IMR-90 (cell line): Measurements from ENCODE around the gene TTC39B. TPM values are rescaled to one million over a fixed set of nuclear protein-coding genes. Genes with fewer than 3 reads are reported as not detected.

Experiments
- ATAC-seq: fragments of 200-7000 bp; cut with Tn5 transposase; 2 replicates; pipeline ENCODE4 v1.9.1; 2020; ENCODE audit warnings: low read depth, mild to moderate bottlenecking, moderate library complexity
- BruUV-seq: library from RNA; stranded (reverse); fragments of 400-500 nt; replicated peaks from 2 replicates; lab custom pipeline; 2021; lab: Mats Ljungman, UMichigan
- CTCF ChIA-PET: fragments of 300-600 bp; formaldehyde crosslinking; extraction: SDS; loops from one replicate; lab custom pipeline; 2021; ENCODE audit warnings: antibody characterized with exemption; lab: Yijun Ruan, JAX
- POLR2A ChIA-PET: fragments of 300-600 bp; sonication (Branson Sonifier 250); formaldehyde crosslinking; loops from one replicate; lab custom pipeline; 2022; ENCODE audit warnings: antibody characterized with exemption; ENCODE audit not compliant: unreplicated experiment; lab: Charles Lee
- DNase-seq: peaks from one replicate; pipeline ENCODE4 v3.0.0; 2013
- H2AFZ ChIP-seq: replicated peaks from 2 replicates; pipeline ENCODE3; 2013; ENCODE audit warnings: low read length, mild to moderate bottlenecking; ENCODE audit not compliant: poor library complexity
- H2AK5ac ChIP-seq: 2 replicates; pipeline ENCODE4 v1.6.1; 2013; ENCODE audit warnings: low read depth, low read length, inconsistent platforms
- H2AK9ac ChIP-seq: replicated peaks from 2 replicates; pipeline ENCODE3; 2013; ENCODE audit warnings: mild to moderate bottlenecking, low read depth, low read length, moderate library complexity; ENCODE audit not compliant: poor library complexity
- H2BK120ac ChIP-seq: 2 replicates; pipeline ENCODE4 v1.6.1; 2013; ENCODE audit warnings: low read depth, low read length, inconsistent platforms
- H2BK15ac ChIP-seq: 3 replicates; pipeline ENCODE4 v1.6.1; 2013; ENCODE audit warnings: low read depth, low read length, inconsistent platforms
- H2BK20ac ChIP-seq: 2 replicates; pipeline ENCODE4 v1.6.1; 2013; ENCODE audit warnings: low read depth, mild to moderate bottlenecking, inconsistent platforms, low read length, moderate library complexity
- H2BK5ac ChIP-seq: 2 replicates; pipeline ENCODE4 v1.6.1; 2013; ENCODE audit warnings: mild to moderate bottlenecking, low read depth, low read length, inconsistent platforms; ENCODE audit not compliant: poor library complexity, severe bottlenecking
- H3K14ac ChIP-seq: replicated peaks from 2 replicates; pipeline ENCODE4 v1.6.1; 2013; ENCODE audit warnings: low read depth, low read length, inconsistent platforms
- H3K18ac ChIP-seq: 2 replicates; pipeline ENCODE4 v1.6.1; 2013; ENCODE audit warnings: low read depth, low read length, control low read depth
- H3K23ac ChIP-seq: 2 replicates; pipeline ENCODE4 v1.6.1; 2013; ENCODE audit warnings: low read depth, low read length, inconsistent platforms
- H3K27ac ChIP-seq: 2 replicates; pipeline ENCODE4 v1.5.1; 2013; ENCODE audit warnings: mild to moderate bottlenecking, control low read depth, low read length; ENCODE audit not compliant: insufficient read depth
- H3K27me3 ChIP-seq: 2 replicates; pipeline ENCODE4 v1.6.1; 2013; ENCODE audit warnings: low read length; ENCODE audit not compliant: control insufficient read depth, insufficient read depth
- H3K36me3 ChIP-seq: 2 replicates; pipeline ENCODE4 v1.6.1; 2013; ENCODE audit warnings: low read length, mixed read lengths; ENCODE audit not compliant: control insufficient read depth, insufficient read depth
- H3K4ac ChIP-seq: 2 replicates; pipeline ENCODE4 v1.6.1; 2013; ENCODE audit warnings: low read depth, low read length, inconsistent platforms
- H3K4me1 ChIP-seq: 2 replicates; pipeline ENCODE4 v1.6.1; 2013; ENCODE audit warnings: low read length, mixed read lengths; ENCODE audit not compliant: control insufficient read depth, insufficient read depth
- H3K4me2 ChIP-seq: 2 replicates; pipeline ENCODE4 v1.6.1; 2013; ENCODE audit warnings: low read depth, mild to moderate bottlenecking, control low read depth, low read length, moderate library complexity
- H3K4me3 ChIP-seq: 2 replicates; pipeline ENCODE4 v1.5.1; 2013; ENCODE audit warnings: low read depth, mild to moderate bottlenecking, control low read depth, low read length, moderate library complexity; ENCODE audit not compliant: insufficient read depth
- H3K56ac ChIP-seq: 2 replicates; pipeline ENCODE4 v1.6.1; 2013; ENCODE audit warnings: low read length, inconsistent platforms; ENCODE audit not compliant: insufficient read depth; ENCODE audit errors: extremely low read depth
- H3K79me1 ChIP-seq, 2 experiments: 2 replicates each; pipeline ENCODE4 v1.6.1; 2013; ENCODE audit warnings: low read length in 2 of 2, inconsistent platforms in 1 of 2, low read depth in 1 of 2
- H3K9ac ChIP-seq: 2 replicates; pipeline ENCODE4 v1.6.1; 2013; ENCODE audit warnings: low read depth, low read length, control low read depth
- H3K9me1 ChIP-seq: 2 replicates; pipeline ENCODE4 v1.6.1; 2013; ENCODE audit warnings: low read length, inconsistent platforms; ENCODE audit not compliant: insufficient read depth
- H3K9me3 ChIP-seq: 2 replicates; pipeline ENCODE4 v1.6.1; 2013; ENCODE audit warnings: low read length; ENCODE audit not compliant: control insufficient read depth, insufficient read depth
- H4K20me1 ChIP-seq: 2 replicates; pipeline ENCODE4 v1.6.1; 2013; ENCODE audit warnings: low read length, inconsistent platforms; ENCODE audit not compliant: insufficient read depth
- H4K5ac ChIP-seq: 2 replicates; pipeline ENCODE4 v1.6.1; 2013; ENCODE audit warnings: mild to moderate bottlenecking, low read depth, low read length, control low read depth
- H4K8ac ChIP-seq, 2 experiments: 2 replicates each; pipeline ENCODE4 v1.6.1; 2013; ENCODE audit warnings: low read depth in 2 of 2, low read length in 2 of 2, control low read depth in 1 of 2, inconsistent platforms in 1 of 2
- H4K91ac ChIP-seq: 2 replicates; pipeline ENCODE4 v1.6.1; 2013; ENCODE audit warnings: low read depth, low read length, inconsistent platforms; ENCODE audit not compliant: insufficient read depth
- CHD1 ChIP-seq: IDR thresholded peaks from 2 replicates; pipeline ENCODE4 v1.6.1; 2012; ENCODE audit warnings: low read depth, low read length, improper control_type of control experiment
- MXI1 ChIP-seq: IDR thresholded peaks from 2 replicates; pipeline ENCODE4 v1.6.1; 2012; ENCODE audit warnings: low read depth, mild to moderate bottlenecking, low read length, moderate library complexity, borderline replicate concordance
- NFE2L2 ChIP-seq: fragments of 150-350 bp; IDR thresholded peaks from 2 replicates; pipeline ENCODE4 v1.6.1; 2016; ENCODE audit warnings: low read depth, mild to moderate bottlenecking, low read length
- RAD21 ChIP-seq: IDR thresholded peaks from 2 replicates; pipeline ENCODE4 v1.6.1; 2012; ENCODE audit warnings: low read length, improper control_type of control experiment
- WGBS, 2 experiments: methylation state at CpG; one replicate each; pipeline versions ENCODE4 v1.1.5 to v1.1.7; 2013; ENCODE audit warnings: missing lambda C conversion rate in 2 of 2; ENCODE audit not compliant: insufficient read length in 1 of 2; ENCODE audit errors: extremely low coverage in 2 of 2; 5-methylcytosine and 5-hydroxymethylcytosine counted together
- dilution Hi-C: fragments of 300-500 bp; cut with HindIII; formaldehyde crosslinking; loops from one replicate; pipeline ENCODE4 v1.14.3; 2018; ENCODE audit warnings: low sequenced_read_pairs; ENCODE audit not compliant: unreplicated experiment
- in situ Hi-C: fragments of 300-500 bp; cut with MboI; formaldehyde crosslinking; loops from 3 replicates; pipeline ENCODE4 v1.14.3; 2019; ENCODE audit warnings: low sequenced_read_pairs, inconsistent platforms, mixed read lengths
- intact Hi-C: fragments of 100-400 bp; cut with micrococcal nuclease; formaldehyde crosslinking; loops from 2 replicates; pipeline ENCODE4 v1.10.0; 2022
- polyA plus RNA-seq, 3 experiments: library from polyadenylated mRNA; depleted of rRNA; stranded (reverse); fragments of >200 nt; gene quantifications; 2 replicates each; pipeline ENCODE4 v1.2.3, GENCODE V29; 2012; ENCODE audit warnings: low replicate concordance in 1 of 3
- total RNA-seq: library from RNA; depleted of rRNA; stranded (reverse); fragments of >200 nt; gene quantifications from 2 replicates; pipeline ENCODE4 v1.2.3, GENCODE V29; 2012

TTC39B gene
- total and polyA plus RNA-seq, 2 of the 4 experiments (the other 2 are of a cell fraction): 2.5 to 12.2 TPM

DNA sequence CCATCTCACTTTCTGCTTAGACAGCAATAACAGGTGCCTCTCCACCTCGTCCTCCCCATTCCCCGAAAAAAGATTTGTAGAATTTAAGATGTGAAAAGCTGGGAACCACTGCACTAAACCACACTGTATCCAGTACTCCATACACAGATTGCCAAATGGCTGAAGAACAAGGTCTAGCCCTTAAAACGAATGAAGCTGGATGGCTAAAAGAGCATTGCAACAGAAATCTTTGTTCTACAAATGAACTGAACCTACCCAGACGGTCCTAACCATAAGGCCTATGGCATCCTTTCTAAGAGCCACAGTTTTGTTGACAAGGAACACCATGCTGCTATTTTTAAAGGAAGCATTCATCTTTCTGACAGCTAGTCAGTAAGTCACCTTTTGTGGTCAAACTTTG lies 152.3 kb downstream of the TTC39B start:
- ChIA-PET CTCF (no interaction called here), POLR2A (no interaction called here)
- dilution Hi-C loops (no loop called here), in situ Hi-C loops (no loop called here), intact Hi-C loops (no loop called here)
- Histone ChIP-seq H3K9me1 (no peaks in the 10 kb centered on the region; the same call in 1 of the 2 replicates), H2BK5ac (no peak overlapping the region), H4K20me1 (no peaks in the 10 kb centered on the region), H3K27ac (no peak overlapping the region), H4K5ac (no peak overlapping the region), H3K79me1 (no peaks in the 10 kb centered on the region), H4K91ac (no peak overlapping the region), H4K8ac (no peak overlapping the region), H2AFZ (no peak overlapping the region), H2BK15ac (no peak overlapping the region), H3K4ac (no peak overlapping the region), H3K9ac (no peak overlapping the region), H3K56ac (no peak overlapping the region), H2AK5ac (no peak overlapping the region), H3K14ac (no peak overlapping the region), H3K27me3 (peaks cover 35% of the 10 kb centered on the region), H2BK20ac (no peak overlapping the region), H2AK9ac (no peak overlapping the region), H2BK120ac (no peak overlapping the region), H3K4me3 (no peak overlapping the region), H3K4me2 (no peak overlapping the region), H3K23ac (no peak overlapping the region), H3K36me3 (no peaks in the 10 kb centered on the region), H3K4me1 (no peaks in the 10 kb centered on the region; the same call in 1 of the 2 replicates), H3K18ac (no peak overlapping the region), H3K9me3 (no peaks in the 10 kb centered on the region; the same call in 1 of the 2 replicates)
- no peak for DNase-seq
- no peak for ATAC-seq
- BruUV-seq: no TSS peak
- 50% methylated on average over 2 of the region's 4 CpGs; no CpG with 5 or more reads in 1 of the 2 experiments for WGBS, 2 experiments
- no peak for TF ChIP-seq MXI1
- TF ChIP-seq RAD21: no peak
- no peak for TF ChIP-seq CHD1
- no peak for TF ChIP-seq NFE2L2
